GM23338 (cell line): Measurements from ENCODE around the gene SZT2.

Source experiments
- EZH2 ChIP-seq: fragments of 200-600 bp; sonication (generic); IDR thresholded peaks from one replicate; pipeline ENCODE4 v1.8.0; 2017; ENCODE audit warnings: antibody characterized with exemption, mild to moderate bottlenecking, low read depth; ENCODE audit not compliant: unreplicated experiment
- EZH2phosphoT487 ChIP-seq: fragments of 200-600 bp; sonication (generic); IDR thresholded peaks from one replicate; pipeline ENCODE4 v1.8.1; 2018; ENCODE audit warnings: antibody characterized with exemption; ENCODE audit not compliant: unreplicated experiment
- POLR2AphosphoS5 ChIP-seq: IDR thresholded peaks from 2 replicates; pipeline ENCODE4 v1.6.1; 2016; ENCODE audit warnings: antibody characterized with exemption, low read depth
- STAT1 ChIP-seq: IDR thresholded peaks from one replicate; pipeline ENCODE4 v1.6.1; 2016; ENCODE audit warnings: antibody characterized with exemption; ENCODE audit not compliant: unreplicated experiment
- ZNF114 ChIP-seq: fragments of 250-450 bp; sonication (Bioruptor Pico); IDR thresholded peaks from 2 replicates; pipeline ENCODE4 v1.5.0; 2020; ENCODE audit warnings: mild to moderate bottlenecking, moderate library complexity
- TF ChIP-seq, protein P1 (sequence below), 2 experiments: fragments of 200-600 bp in 1 of 2; sonication (generic) in 1 of 2; conservative IDR thresholded peaks; 2 replicates each; pipeline versions ENCODE4 v1.5.1 to v1.6.1; 2016 to 2017; ENCODE audit warnings: antibody characterized with exemption in 2 of 2, low read depth in 2 of 2, mild to moderate bottlenecking in 2 of 2, moderate library complexity in 1 of 2

DNA sequence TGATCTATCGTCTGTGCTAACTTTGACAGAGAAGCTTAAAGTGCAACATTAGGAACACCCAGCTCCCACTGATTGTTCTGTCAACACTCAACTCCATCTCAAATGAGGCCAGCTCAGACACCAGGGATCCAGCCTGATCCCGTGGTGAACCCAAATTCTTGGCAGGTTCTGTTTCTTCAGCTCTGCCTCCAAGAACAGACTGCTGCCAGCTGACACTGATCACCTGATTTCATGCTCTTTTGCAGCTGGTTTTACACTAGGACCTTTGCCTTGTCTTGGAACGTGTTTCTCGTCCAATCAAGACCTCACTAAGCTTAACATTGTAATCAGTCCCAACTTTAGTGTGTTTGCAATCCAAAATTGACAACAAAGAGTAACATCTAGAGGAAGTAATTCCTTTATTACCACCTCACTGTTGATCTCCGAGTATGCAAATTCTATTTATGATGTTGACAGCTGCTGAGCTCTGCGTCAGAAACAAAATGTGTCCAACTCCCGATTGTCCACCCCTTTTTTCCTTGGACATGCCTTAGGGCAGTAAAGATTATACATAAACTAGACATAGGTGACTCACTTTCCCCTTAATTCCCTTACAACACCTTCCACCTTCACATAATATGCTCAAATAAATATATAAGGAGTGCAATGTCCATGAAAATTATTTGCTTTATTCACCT lies 65.7 kb downstream of the SZT2 start:
- no peak for TF ChIP-seq STAT1
- TF ChIP-seq, protein P1, sequence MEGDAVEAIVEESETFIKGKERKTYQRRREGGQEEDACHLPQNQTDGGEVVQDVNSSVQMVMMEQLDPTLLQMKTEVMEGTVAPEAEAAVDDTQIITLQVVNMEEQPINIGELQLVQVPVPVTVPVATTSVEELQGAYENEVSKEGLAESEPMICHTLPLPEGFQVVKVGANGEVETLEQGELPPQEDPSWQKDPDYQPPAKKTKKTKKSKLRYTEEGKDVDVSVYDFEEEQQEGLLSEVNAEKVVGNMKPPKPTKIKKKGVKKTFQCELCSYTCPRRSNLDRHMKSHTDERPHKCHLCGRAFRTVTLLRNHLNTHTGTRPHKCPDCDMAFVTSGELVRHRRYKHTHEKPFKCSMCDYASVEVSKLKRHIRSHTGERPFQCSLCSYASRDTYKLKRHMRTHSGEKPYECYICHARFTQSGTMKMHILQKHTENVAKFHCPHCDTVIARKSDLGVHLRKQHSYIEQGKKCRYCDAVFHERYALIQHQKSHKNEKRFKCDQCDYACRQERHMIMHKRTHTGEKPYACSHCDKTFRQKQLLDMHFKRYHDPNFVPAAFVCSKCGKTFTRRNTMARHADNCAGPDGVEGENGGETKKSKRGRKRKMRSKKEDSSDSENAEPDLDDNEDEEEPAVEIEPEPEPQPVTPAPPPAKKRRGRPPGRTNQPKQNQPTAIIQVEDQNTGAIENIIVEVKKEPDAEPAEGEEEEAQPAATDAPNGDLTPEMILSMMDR (conservative IDR thresholded peaks at IDR 0.05; ENCODE audit: low read depth in 2 of 2) = no peak
- TF ChIP-seq EZH2 = no peak
- no peak for TF ChIP-seq EZH2phosphoT487
- no peak for TF ChIP-seq ZNF114
- TF ChIP-seq POLR2AphosphoS5 = no peak
